ENCODE results near the gene ASMTL.
"Not testable (repeated sequence)": the region's sequence is repeated elsewhere in the genome, so short reads cannot be mapped to it uniquely, and the experiment has no call there.

- not testable (repeated sequence) for TF ChIP-seq EZH2 (IDR thresholded peaks at IDR 0.05); POLR2AphosphoS5 (IDR thresholded peaks at IDR 0.05; ENCODE audit: borderline replicate concordance, low read depth, low read length)
Observed at GRCh38 chrX:1474593-1474992, 21.9 kb upstream of the ASMTL start.

All from SK-N-MC (cell line).